Gastrocnemius medialis (tissue), 4 donors: ENCODE measurements around the gene CD38.

ENCODE experiments used
- POLR2A ChIP-seq, 2 donors: fragments of 450-650 bp; IDR thresholded peaks; one replicate each; pipeline ENCODE4 v1.6.1; 2017; ENCODE audit warnings: antibody characterized with exemption in 2 of 2, mild to moderate bottlenecking in 2 of 2, moderate library complexity in 2 of 2
- TF ChIP-seq, protein P1 (sequence below), 5 experiments: fragments of 450-650 bp in 3 of 5; fragments of 200-600 bp in 2 of 5; sonication (generic) in 2 of 5; IDR thresholded peaks in 4 of 5; conservative IDR thresholded peaks in 1 of 5; 1 replicate in 4 of 5; 2 replicates in 1 of 5; pipeline ENCODE4 v1.5.1; 2016 to 2019; ENCODE audit warnings: antibody characterized with exemption in 5 of 5, mild to moderate bottlenecking in 3 of 5, moderate library complexity in 3 of 5

GRCh38 chr4:15809058-15809457 lies 30.9 kb downstream of the CD38 start:
- TF ChIP-seq, protein P1, sequence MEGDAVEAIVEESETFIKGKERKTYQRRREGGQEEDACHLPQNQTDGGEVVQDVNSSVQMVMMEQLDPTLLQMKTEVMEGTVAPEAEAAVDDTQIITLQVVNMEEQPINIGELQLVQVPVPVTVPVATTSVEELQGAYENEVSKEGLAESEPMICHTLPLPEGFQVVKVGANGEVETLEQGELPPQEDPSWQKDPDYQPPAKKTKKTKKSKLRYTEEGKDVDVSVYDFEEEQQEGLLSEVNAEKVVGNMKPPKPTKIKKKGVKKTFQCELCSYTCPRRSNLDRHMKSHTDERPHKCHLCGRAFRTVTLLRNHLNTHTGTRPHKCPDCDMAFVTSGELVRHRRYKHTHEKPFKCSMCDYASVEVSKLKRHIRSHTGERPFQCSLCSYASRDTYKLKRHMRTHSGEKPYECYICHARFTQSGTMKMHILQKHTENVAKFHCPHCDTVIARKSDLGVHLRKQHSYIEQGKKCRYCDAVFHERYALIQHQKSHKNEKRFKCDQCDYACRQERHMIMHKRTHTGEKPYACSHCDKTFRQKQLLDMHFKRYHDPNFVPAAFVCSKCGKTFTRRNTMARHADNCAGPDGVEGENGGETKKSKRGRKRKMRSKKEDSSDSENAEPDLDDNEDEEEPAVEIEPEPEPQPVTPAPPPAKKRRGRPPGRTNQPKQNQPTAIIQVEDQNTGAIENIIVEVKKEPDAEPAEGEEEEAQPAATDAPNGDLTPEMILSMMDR (IDR thresholded peaks at IDR 0.05 in 4 of 5, conservative IDR thresholded peaks at IDR 0.05 in 1 of 5), result no peak
- no peak for TF ChIP-seq POLR2A (IDR thresholded peaks at IDR 0.05)
